NCI-H1436 (cell line): ENCODE results near the gene DPYSL3.

Experiments
- DNase-seq: peaks from one replicate; lab custom pipeline; 2025; lab: John Stamatoyannopoulos, UW

The DPYSL3 gene

GRCh38 chr5:147437161-147437596 is 72.7 kb downstream of the DPYSL3 start:
- no peak for DNase-seq

DNA sequence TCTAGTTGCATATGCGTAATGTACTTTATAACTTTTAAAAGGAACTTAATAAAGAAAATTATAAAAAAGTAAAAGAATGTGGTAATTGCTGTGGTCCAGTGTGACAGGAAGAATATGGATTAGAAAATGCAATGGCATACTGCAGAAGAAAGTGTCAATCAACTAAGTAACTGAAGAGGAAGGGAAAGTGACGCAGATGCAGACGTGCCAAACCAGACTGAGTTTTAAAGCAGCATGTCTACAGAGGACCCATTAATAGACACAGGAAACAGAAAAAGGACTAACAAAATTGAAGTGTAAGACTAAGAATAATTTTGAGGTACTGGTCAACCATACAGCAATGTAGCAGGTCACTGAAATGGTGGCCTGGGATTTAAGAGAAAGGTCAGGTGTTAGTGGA is 73.3 kb downstream of the DPYSL3 start:
- no peak for DNase-seq

GRCh38 chr5:147434049-147434448 is 75.8 kb downstream of the DPYSL3 start:
- DNase-seq: no peak

GRCh38 chr5:147432323-147432722 is 77.5 kb downstream of the DPYSL3 start:
- DNase-seq: no peak

GRCh38 chr5:147431586-147431985 is 78.3 kb downstream of the DPYSL3 start:
- DNase-seq: no peak

- DNase-seq: no peak
These were observed 79.2 kb downstream of the DPYSL3 start for GRCh38 chr5:147430628-147431027.

GRCh38 chr5:147427521-147428401 is 82.1 kb downstream of the DPYSL3 start:
- DNase-seq: no peak

DNA sequence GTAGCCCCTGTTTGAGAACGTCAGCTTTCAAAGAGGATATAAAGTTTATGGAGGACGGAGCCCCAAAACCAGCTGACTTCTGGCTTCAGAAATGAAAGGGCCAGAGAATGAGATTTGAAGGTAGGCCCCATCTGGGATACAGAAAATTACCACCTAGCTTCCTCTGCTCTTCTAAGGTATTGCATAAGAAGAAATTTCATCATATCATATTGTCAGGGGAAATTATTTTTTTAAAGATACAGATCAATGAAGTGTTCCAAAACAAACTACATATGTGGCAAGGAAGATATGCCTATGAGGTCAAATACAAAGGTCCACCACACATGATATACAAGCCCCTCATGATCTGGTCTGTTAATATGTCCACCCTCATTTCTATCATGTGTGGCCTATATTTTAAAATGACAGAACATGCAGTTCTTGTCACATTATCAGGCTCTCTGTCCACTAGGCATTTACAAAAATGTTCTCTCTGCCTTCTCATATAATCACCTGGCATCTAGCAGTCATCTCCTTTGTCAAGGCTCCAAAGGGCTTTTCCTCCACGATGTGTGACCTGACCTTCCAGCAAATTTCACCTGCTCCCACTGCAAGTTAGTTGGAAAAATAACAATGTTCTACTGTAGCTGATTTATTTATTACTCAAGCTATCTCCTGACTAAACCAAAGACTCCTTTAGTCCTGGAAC is 83.1 kb downstream of the DPYSL3 start:
- no peak for DNase-seq

DNA sequence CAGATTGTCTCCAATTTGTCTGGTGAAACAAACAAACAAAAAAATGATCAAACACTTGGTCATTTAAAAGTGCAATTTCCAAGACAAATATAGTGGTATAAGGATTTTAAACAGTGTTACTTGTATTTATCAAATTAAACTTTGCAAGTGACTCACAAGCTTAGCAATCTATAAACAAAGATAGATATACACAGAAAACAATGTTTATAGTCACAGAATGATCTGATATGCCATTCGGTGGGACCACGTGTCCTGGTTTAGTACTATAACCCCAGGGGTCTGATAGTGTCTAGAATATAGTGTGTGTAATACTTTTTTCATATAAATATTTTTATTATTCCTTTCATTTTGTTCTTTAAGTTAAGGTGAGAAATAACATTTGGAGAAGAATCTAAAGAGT is 91.3 kb downstream of the DPYSL3 start:
- no peak for DNase-seq

DNA sequence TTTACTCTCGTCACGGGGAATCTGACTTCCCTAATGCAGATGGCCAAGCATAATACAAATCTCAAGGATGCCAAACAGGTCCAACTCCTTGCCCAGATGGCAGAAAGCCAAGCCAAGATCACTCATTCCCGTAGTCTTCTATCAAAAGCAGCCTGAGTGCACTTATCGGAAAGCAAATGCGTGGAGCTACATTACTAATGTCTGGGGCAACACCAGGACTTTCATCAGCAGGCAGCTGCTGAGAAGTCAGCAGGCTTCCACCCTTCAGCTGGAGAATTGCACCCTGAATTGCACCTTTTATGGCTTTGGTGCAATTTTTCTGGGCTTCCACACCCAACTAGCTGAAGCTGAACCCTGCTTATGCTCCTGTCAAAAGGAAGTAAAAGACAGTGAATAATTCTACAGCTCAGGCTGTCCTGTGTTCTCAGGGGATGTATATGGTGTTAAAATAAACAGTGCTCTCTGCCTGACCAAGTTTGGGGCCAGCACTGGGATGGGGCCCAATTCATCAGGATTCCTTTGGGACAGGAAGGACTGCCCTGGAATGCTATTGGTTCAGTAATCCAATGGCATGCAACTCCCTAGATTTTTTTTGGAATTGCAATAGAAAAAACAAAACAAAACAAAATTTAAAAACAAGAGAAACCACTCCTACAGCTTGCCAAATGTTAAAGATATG is 92.6 kb downstream of the DPYSL3 start:
- DNase-seq: no peak

- DNase-seq: no peak
These were observed 94.2 kb downstream of the DPYSL3 start for GRCh38 chr5:147415651-147416050.

GRCh38 chr5:147413266-147413665 is 96.6 kb downstream of the DPYSL3 start:
- no peak for DNase-seq

GRCh38 chr5:147412561-147412960 is 97.3 kb downstream of the DPYSL3 start:
- no peak for DNase-seq

DNA sequence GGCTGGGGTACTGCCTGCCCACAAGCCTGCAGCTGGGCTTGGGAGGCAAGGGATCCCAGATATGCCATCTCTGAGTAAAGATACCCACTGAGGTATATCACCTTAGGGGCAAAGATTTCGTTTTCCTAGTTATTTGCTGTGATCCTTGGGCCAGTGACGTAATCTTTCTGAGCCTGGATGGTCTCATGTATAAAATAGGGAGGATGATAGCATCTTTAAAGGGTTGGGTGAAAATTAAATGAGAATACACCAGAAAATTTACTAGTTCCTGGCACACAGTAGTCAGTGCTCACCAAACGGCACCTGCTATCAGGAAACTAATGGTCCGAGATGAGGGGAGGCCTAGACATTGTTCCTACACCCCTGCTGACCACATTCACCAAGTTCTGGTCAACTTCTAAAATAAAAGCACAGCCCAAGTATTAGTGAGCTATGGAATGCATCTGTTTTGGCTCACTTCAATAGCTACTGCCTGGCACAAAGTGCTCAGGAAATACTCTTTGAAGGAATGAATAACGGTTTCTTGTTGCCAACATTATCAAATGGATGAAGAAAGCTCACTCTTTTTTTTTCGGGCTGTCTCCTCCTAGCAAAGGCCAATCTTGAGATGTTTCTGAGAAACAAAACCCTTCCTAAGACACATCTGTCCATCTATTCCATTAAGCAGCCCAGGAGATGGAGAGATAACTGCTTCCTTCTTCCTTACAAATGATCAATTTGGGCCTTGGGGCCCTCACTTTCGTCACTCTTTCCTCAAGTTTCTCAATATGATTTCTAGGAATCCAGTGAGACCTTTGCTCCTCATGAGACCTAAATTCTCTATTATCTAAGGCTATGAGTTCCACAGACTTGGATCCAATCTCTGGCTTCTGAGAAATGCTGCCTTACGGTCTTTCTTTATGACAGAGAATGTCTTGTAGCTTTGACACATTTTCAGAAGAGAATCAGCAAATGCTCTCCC is 98.2 kb downstream of the DPYSL3 start:
- no peak for DNase-seq

DNA sequence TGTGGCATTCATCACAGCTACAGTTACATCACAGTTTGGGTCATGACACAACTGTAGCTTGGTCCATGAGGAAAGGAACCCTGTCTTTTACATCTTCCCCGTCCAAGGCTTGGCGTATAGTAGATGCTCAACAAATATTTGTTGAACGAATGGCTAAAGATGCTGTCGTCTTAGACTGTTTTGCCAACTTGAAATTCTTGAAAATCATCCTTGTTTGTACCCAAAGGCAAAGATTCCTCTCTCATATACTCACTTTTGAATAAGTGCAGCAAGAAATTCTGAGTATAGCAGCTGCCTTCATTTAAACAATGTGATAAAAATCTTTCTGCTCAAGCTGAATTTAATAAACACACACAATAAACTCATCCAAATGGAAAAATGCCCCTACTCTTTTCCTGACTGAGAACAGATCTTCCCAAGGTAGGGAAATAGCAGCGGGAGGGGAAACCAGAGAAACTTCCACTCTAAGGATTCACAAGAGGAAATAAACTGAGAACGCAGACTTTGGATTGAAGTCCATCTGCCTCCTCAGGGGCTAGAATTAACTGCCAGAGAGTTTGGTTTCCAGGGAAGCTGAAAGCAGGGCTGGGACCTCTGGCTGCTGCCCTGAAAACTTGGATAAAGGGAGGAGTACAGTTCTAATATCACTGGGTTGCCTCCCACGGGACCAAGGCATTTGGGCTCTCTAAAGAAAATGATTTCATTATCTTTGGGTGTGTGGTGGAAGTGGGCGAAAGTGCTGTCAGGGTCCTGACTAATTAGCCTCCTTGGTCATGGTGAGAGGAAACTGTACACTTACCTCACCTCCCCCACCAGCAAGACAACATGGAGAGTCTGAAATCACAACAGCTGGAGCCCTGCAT is 99.1 kb downstream of the DPYSL3 start:
- DNase-seq: no peak

DNA sequence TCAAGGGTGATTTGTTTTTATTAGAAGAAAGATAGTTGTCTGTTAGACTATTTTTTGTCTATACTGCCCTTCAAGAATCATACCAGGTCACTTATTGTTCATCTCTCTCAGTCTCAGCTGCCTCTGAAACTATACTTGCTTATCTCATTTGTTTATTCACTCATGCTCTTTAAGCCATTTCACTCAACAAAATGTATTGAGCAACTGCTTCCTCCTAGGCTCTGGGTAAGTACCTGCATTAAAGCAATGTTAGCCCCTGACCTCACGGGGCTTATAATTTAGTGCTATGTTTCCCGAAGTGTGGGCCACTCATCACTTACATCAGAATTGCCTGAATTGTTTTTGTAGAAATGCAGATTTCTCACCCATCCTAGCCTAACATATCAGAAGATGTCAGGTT is 100.9 kb downstream of the DPYSL3 start:
- DNase-seq: no peak

DNA sequence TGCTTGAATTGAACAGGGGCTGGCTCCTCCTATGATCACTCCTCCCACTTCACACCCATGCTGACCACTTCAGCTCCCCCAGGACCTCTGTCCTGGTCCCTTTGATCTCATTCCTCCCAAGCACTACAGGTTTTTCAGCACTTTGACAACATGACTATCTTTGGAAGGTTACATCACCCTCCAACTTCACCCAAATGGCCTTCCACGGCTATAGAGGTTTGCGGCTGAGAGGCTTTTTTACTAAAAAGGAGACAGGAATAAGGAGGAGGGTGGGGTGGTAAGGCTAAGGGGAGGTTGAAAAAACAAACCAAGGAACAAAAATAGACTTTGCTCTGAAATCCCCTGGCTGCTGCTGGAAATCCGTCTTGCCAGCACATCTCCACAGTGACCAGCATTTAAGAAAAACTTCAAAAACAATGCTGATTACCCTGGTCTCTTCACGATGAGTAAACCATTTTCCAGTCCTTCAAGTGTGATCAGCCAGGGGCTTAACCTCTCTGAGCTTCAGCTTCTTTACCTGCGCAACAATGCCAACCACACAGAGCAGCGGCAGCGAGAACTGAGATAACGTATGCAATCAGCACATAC is 102.7 kb downstream of the DPYSL3 start:
- DNase-seq: no peak

GRCh38 chr5:147406636-147407035 is 103.2 kb downstream of the DPYSL3 start:
- DNase-seq: no peak

DNA sequence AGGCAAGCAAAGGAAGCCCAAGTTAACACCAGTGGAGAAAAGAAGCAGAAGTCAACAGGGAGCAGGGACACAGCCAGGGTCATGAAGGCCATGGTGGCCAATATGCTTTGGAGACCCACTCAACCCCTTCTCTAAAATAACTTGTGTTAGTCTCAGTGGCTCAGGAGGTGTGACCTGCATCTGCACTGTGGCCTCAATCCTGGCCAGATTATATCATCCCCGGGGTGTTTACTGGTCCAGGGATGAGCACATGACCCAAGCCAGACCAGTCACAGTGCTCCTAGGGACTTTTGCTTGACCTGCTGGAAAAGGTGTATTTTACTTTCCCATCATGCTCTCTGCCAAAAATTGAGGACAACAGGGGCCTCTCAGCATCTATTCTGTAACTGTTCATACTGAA is 105.2 kb downstream of the DPYSL3 start:
- no peak for DNase-seq
